OCI-LY3 (cell line): ENCODE data around the gene LRP1-AS.

Experiments used
- EZH2phosphoT487 ChIP-seq: fragments of 200-600 bp; shearing (Covaris generic); IDR thresholded peaks from 2 replicates; pipeline ENCODE4 v1.6.1; 2018; ENCODE audit warnings: antibody characterized with exemption, mixed run types, low read depth
- TF ChIP-seq, protein P1 (sequence below): fragments of 200-600, 300-600 bp; sonication (generic); IDR thresholded peaks from 2 replicates; pipeline ENCODE4 v1.5.1; 2014; ENCODE audit warnings: antibody characterized with exemption, low read length, low read depth

DNA sequence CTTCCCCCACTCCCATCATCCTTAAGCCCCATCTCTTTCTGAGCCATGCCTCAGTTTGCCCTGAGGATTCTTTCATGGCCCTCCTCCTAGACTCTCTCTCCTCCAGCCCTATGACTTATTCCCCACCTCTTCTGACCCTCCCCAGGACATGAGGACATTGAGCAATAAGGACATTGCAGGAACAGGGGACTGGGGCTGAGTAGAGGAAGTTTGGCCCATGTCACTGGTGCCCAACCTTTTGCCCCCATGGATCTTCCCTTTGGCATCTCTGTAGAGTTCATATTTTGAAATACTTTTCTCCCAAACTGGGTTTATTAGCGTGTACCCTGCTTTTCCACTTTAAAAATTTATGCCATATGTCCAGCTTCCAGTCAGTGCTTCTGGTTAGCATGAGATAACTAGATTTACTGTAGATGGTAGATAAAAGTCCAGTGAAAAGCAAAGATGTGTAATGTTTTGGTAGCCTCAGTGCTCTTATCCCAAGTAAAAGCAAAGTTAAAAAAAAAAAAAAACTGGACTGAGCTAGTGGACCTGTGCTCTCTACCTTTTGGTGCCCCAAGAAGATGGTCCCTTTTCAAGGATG is 6.1 kb upstream of the LRP1-AS start:
- TF ChIP-seq, protein P1, sequence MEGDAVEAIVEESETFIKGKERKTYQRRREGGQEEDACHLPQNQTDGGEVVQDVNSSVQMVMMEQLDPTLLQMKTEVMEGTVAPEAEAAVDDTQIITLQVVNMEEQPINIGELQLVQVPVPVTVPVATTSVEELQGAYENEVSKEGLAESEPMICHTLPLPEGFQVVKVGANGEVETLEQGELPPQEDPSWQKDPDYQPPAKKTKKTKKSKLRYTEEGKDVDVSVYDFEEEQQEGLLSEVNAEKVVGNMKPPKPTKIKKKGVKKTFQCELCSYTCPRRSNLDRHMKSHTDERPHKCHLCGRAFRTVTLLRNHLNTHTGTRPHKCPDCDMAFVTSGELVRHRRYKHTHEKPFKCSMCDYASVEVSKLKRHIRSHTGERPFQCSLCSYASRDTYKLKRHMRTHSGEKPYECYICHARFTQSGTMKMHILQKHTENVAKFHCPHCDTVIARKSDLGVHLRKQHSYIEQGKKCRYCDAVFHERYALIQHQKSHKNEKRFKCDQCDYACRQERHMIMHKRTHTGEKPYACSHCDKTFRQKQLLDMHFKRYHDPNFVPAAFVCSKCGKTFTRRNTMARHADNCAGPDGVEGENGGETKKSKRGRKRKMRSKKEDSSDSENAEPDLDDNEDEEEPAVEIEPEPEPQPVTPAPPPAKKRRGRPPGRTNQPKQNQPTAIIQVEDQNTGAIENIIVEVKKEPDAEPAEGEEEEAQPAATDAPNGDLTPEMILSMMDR = no peak
- no peak for TF ChIP-seq EZH2phosphoT487
